Lower lobe of right lung (tissue), 2 donors: Measurements from ENCODE around the gene KTN1. TPM values are rescaled to one million over a fixed set of nuclear protein-coding genes. Genes with fewer than 3 reads are reported as not detected.

Source experiments
- ATAC-seq, 2 donors: fragments of 200-7000 bp; cut with Tn5 transposase; one replicate each; pipeline ENCODE4 v1.9.1; 2020 to 2022; ENCODE audit warnings: mild to moderate bottlenecking in 2 of 2, moderate library complexity in 2 of 2
- DNase-seq: peaks from one replicate; pipeline ENCODE4 v3.0.0-alpha.2; 2020
- H3K27ac ChIP-seq: fragments of 200-600 bp; one replicate; pipeline ENCODE4 v1.8.0; 2022
- H3K27me3 ChIP-seq: fragments of 200-600 bp; one replicate; pipeline ENCODE4 v1.8.0; 2022; ENCODE audit warnings: low read depth
- H3K36me3 ChIP-seq: fragments of 200-600 bp; one replicate; pipeline ENCODE4 v1.8.0; 2022; ENCODE audit warnings: mild to moderate bottlenecking
- H3K4me1 ChIP-seq: fragments of 200-600 bp; one replicate; pipeline ENCODE4 v1.8.0; 2022
- H3K4me3 ChIP-seq: fragments of 200-600 bp; one replicate; pipeline ENCODE4 v1.8.0; 2022; ENCODE audit warnings: mild to moderate bottlenecking
- H3K9me3 ChIP-seq: fragments of 200-600 bp; one replicate; pipeline ENCODE4 v1.8.0; 2022
- intact Hi-C: fragments of 100-400 bp; cut with DNase I; formaldehyde crosslinking; loops from one replicate; pipeline ENCODE4 v1.11.0; 2022
- total RNA-seq: library from RNA; stranded (reverse); fragmentation: NEBNext Ultra II Directional; extraction: Animal tissue kit (Norgen Biotek cat#: 25700); gene quantifications from one replicate; pipeline ENCODE4 v1.2.1, GENCODE V29; 2021
- TF ChIP-seq, protein P1 (sequence below): fragments of 200-600 bp; IDR thresholded peaks from one replicate; pipeline ENCODE4 v1.8.0; 2022; ENCODE audit warnings: antibody characterized with exemption, mild to moderate bottlenecking
- donor health status: DM: no; HTN: yes; CAD: no; lungs with severe emphysema.

The KTN1 gene
- total RNA-seq, 1 donor from 2014 or later = 164 TPM

DNA sequence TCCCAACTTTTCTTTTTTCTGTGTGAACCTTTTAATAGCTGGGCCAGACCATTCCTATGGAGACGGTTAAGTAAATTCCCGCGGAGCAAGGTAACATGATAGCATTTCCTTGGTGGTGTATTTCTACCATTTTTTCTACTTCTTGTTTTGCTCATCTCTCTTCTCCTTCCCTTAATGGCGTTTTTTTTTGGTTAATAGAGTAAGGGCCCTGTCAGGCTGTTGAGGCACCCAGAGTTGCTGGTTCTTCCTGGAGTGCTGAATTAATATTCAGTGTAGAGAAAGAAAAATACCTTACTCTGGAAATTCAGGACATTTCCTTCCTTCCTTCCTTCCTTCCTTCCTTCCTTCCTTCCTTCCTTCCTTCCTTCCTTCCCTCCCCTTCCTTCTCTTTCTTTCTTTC is 137.6 kb downstream of the KTN1 start:
- ATAC-seq (no peak), DNase-seq (no peak)
- no peaks in the 10 kb centered on the region for H3K4me1 ChIP-seq
- H3K27me3 ChIP-seq = no peaks in the 10 kb centered on the region
- H3K36me3 ChIP-seq = no peaks in the 10 kb centered on the region
- no peaks in the 10 kb centered on the region for H3K9me3 ChIP-seq
- no peak overlapping the region for H3K4me3 ChIP-seq
- intact Hi-C loops = no loop called here
- TF ChIP-seq, protein P1, sequence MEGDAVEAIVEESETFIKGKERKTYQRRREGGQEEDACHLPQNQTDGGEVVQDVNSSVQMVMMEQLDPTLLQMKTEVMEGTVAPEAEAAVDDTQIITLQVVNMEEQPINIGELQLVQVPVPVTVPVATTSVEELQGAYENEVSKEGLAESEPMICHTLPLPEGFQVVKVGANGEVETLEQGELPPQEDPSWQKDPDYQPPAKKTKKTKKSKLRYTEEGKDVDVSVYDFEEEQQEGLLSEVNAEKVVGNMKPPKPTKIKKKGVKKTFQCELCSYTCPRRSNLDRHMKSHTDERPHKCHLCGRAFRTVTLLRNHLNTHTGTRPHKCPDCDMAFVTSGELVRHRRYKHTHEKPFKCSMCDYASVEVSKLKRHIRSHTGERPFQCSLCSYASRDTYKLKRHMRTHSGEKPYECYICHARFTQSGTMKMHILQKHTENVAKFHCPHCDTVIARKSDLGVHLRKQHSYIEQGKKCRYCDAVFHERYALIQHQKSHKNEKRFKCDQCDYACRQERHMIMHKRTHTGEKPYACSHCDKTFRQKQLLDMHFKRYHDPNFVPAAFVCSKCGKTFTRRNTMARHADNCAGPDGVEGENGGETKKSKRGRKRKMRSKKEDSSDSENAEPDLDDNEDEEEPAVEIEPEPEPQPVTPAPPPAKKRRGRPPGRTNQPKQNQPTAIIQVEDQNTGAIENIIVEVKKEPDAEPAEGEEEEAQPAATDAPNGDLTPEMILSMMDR = no peak
- H3K27ac ChIP-seq = no peak overlapping the region

DNA sequence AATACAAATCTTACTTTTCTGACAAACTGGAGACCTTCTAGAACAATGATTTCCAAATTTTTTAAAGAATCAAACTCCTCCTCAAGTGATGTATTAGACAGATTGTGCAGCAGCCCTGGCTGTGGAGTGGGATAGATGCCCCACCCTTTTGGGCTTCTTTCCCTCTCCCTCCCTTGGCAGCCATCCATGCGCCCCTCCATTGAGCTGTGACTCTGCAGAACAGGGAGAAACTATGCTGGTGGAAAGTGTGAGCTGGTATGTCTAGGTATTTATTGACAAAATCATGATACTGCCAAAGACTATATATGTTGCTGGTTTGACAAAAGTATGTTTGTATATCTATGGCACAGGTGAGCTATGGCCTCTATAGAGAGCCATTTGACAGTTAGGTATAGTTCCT is 138.5 kb downstream of the KTN1 start:
- DNase-seq (no peak), ATAC-seq (no peak)
- TF ChIP-seq, protein P1 = no peak
- Histone ChIP-seq H3K9me3 (no peaks in the 10 kb centered on the region), H3K27ac (no peak overlapping the region), H3K36me3 (no peaks in the 10 kb centered on the region), H3K27me3 (no peaks in the 10 kb centered on the region), H3K4me3 (no peak overlapping the region), H3K4me1 (no peaks in the 10 kb centered on the region)
- intact Hi-C loops = no loop called here

DNA sequence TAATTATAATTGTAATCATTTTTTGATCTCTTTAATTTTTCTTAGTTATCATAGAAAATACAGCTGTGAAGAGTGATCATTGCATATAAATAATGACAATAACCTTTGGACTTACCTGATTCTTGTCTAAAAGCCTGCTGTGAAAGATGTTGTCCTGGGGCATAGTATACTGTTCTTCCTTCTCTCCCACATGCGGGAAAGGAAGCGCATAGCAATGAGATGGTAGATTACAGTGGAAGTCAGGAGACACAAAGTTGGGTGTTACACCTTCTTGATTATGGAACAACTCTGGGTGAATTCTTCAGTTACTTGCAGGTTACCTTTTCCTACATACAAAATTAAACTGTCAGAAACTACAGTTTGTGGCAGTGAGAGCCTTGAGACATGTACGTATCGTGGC is 140.8 kb downstream of the KTN1 start:
- Histone ChIP-seq H3K27me3 (no peaks in the 10 kb centered on the region), H3K4me1 (no peaks in the 10 kb centered on the region), H3K27ac (no peak overlapping the region), H3K36me3 (no peaks in the 10 kb centered on the region), H3K4me3 (no peak overlapping the region), H3K9me3 (no peaks in the 10 kb centered on the region)
- no peak for DNase-seq
- TF ChIP-seq, protein P1 = no peak
- ATAC-seq = no peak
- intact Hi-C loops = no loop called here

DNA sequence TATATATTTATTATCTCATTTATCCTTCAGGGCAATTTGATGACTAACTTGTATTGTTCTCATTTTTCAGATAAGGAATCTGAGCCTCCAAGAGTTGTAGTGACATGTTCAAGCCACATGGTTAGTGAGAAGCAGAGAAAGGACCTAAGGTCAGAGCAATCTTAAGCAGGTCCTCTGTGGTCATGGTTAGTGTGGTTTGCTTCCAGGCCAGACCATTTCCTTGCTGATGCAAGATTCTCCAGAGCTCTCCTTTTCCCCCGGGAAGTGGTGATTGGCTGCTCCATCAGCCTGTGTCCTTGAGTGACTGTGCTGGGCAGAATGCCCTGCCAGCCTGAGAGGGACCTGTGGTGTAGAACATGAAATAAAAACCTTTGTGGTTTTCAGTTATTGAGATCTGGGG is 141.3 kb downstream of the KTN1 start:
- no peak overlapping the region for H3K27ac ChIP-seq
- H3K9me3 ChIP-seq = no peaks in the 10 kb centered on the region
- ATAC-seq (peak in 1 of 2 donors; percentile 37), DNase-seq (no peak)
- intact Hi-C loops = no loop called here
- H3K27me3 ChIP-seq = no peaks in the 10 kb centered on the region
- no peak overlapping the region for H3K4me3 ChIP-seq
- no peaks in the 10 kb centered on the region for H3K4me1 ChIP-seq
- H3K36me3 ChIP-seq = no peaks in the 10 kb centered on the region
- TF ChIP-seq, protein P1 = no peak

DNA sequence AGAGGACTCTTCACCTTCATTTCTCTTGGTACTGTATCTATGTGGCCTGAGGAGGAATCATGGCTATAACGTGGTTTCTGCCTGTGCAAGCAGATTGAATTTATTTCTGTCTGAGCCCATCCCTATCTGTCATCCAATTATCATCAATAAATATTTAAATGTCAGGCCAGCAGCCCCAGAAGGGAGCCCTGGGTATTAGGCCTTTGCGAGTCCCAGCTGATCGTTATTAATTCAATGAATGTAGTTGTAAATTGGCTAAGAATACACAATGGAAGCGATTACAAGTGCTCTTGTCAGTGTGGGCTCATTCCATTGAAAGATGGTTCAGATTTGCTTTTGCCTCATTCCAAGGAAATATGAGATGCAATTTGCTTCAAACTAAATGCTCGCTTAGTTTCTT is 142.0 kb downstream of the KTN1 start:
- Histone ChIP-seq H3K9me3 (no peaks in the 10 kb centered on the region), H3K27me3 (no peaks in the 10 kb centered on the region), H3K4me1 (no peaks in the 10 kb centered on the region), H3K27ac (no peak overlapping the region), H3K4me3 (no peak overlapping the region), H3K36me3 (no peaks in the 10 kb centered on the region)
- TF ChIP-seq, protein P1 = no peak
- intact Hi-C loops = no loop called here
- ATAC-seq (no peak), DNase-seq (no peak)

DNA sequence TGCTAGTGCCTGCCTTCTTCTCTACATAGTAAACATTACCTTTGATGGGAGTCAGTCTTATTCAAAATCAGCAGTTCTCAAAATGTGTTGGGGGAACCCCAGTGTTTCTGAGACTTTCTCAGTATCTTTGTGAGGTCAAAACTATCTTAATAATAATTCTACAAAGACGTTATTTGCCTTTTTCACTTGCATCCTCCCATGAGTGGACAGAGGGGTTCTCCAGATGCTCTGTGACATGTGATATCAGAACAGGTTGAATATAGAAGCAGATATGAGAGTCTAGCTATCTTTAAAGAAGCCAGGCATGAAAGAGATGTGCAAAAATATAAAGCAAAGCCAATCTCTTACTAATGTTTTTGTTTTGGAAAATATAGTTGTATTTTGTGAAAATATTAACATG is 144.7 kb downstream of the KTN1 start:
- no peak overlapping the region for H3K27ac ChIP-seq
- no peaks in the 10 kb centered on the region for H3K4me1 ChIP-seq
- intact Hi-C loops = no loop called here
- H3K27me3 ChIP-seq = no peaks in the 10 kb centered on the region
- DNase-seq (no peak), ATAC-seq (no peak)
- H3K9me3 ChIP-seq = no peaks in the 10 kb centered on the region
- H3K4me3 ChIP-seq = no peak overlapping the region
- H3K36me3 ChIP-seq = no peaks in the 10 kb centered on the region
- TF ChIP-seq, protein P1 = no peak
